Right renal cortex interstitium (tissue), 3 donors: ENCODE results near the gene GPR15. TPM values are rescaled to one million over a fixed set of nuclear protein-coding genes. Genes with fewer than 3 reads are reported as not detected.

Experiments used
- DNase-seq, 3 donors: peaks; one replicate each; pipeline ENCODE4 v3.0.0-alpha.2; 2013; ENCODE audit warnings: low read depth in 3 of 3, low spot score in 2 of 3
- polyA plus RNA-seq, 3 donors: library from polyadenylated mRNA; unstranded; fragments of 120-200 nt; gene quantifications; one replicate each; pipeline ENCODE4 v1.2.1, GENCODE V29; 2013; ENCODE audit not compliant: insufficient read length in 3 of 3

The GPR15 gene
- not detected for polyA plus RNA-seq

DNA sequence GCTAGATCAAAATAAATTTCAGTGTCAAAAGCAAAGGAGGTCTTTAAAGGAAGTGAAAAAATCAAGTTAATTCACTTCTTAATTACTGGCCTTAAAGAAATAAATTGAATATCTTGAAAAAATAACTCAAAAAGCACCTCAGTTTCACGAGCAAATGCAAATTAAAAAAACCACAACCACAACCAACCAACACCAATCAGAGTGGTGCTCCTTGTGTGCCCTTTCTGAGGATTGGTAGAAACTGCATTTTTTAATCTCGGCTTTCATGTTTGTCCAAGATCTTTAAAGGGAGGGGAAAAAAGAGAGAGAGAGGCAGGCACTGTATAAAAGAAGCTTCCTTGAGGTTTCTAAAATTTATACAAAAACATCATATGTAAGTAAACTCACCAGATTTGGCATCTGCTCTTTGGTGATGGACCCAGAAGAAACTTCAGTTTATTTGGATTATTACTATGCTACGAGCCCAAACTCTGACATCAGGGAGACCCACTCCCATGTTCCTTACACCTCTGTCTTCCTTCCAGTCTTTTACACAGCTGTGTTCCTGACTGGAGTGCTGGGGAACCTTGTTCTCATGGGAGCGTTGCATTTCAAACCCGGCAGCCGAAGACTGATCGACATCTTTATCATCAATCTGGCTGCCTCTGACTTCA, at the start of gene GPR15:
GPR15 (plus strand) TSS at position 357 of the 653 bp plus-strand sequence; CDS start at position 413, 56 bp downstream.
- DNase-seq, result no peak

- no peak for DNase-seq
These were observed 48.9 kb upstream of the GPR15 start for GRCh38 chr3:98482717-98483482.

GRCh38 chr3:98483626-98484025, 48.2 kb upstream of the GPR15 start:
- no peak for DNase-seq

GRCh38 chr3:98497381-98497780, 34.4 kb upstream of the GPR15 start, which contains the start of gene OR5K2:
Gene OR5K2, plus strand, starts transcription at chr3:98497681. Its CDS starts 0 bp downstream, at chr3:98497681.
- no peak for DNase-seq

DNA sequence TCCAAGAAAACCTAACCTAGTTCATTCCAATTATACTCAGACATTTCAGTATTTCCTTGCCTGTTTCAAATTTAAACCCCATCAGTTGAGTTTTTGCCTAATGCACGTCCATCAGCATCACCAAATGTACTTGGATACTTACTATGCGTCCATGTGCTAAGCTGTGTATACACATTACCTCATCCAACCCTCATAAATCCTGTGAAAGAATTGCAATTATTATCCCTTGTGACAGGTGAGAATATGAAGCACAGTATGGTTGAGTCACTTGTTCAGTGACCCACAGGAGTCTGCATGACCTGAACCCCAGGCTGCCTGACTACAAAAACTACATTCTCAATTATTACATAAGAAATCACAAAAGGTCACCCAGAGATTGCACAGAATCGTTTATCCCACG, 31.8 kb upstream of the GPR15 start:
- DNase-seq, result no peak

- no peak for DNase-seq
These were observed 30.5 kb upstream of the GPR15 start for GRCh38 chr3:98501270-98501669.

DNA sequence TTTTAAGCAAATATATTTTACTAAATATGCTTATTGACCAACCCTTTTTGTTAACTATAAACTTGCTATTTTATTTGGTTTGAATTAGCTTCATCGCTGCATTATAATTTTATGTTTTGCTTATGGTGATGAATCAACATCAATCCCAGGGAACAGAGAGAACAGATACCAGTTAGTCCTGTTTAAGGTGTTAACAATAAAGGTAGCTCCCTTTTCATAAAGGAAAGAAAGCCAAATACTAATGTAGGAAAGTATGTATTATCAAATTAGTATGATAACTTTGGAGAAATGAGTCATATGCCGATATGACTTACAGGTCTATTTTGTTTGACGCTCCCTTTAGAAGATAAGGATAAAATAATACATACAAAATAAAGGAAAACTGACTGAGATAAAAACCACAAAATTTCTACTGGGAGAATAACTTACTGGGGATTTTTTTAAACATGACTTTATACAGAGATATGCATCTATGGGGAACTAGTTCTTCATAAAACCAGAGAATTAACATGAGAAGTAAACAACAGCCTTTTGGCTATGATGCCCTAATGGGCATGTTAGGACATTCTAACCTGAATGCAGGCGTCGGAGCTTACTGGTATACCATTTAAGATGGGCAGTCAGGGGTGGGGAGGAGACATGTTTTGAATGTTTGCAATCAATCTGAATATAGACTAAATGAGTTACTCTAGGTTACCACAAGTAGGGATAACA, 29.8 kb upstream of the GPR15 start:
- DNase-seq, result no peak

GRCh38 chr3:98504539-98504938, 27.2 kb upstream of the GPR15 start:
- DNase-seq, result no peak

DNA sequence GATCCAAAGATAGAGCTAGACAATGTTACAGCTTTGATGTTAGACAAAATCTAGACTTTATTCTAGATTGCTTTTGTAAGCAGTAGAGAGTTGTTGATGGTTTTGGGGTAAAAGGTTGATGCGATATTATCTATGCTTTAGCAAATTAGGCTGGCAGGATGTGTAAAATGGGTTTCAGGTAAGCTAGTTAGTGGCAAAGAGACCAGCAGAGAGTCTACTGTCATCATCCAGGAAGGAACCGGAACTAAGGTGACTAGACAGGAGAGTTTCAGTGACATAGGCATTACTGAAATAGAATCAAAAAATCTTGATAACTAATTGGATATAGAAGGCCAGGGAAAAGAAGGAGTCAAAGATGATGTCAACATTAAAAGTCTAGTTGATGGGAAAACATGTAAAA, 23.2 kb upstream of the GPR15 start:
- DNase-seq, result no peak

- DNase-seq, result no peak
These were observed 19.2 kb upstream of the GPR15 start for GRCh38 chr3:98512576-98512975.

DNA sequence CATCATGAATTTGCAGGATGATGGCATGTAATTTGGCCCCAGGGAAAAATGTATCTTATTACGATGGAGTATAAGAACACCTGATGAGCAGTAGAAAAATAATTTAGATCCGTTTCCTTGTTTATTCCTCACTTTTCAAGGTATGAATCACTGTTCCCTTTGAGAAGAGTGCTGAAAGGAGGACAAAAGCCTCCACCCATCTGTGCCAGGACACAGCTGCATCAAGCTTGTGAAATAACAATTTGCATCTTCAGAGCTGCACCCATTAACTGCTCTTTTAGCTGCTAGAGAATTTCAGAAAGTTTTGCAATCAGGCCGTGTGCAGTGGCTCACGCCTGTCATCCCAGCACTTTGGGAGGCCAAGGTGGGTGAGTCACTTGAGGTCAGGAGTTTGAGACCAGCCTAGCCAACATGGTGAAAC, 18.7 kb upstream of the GPR15 start:
- no peak for DNase-seq

- no peak for DNase-seq
These were observed 18.0 kb upstream of the GPR15 start for GRCh38 chr3:98513736-98514135.

DNA sequence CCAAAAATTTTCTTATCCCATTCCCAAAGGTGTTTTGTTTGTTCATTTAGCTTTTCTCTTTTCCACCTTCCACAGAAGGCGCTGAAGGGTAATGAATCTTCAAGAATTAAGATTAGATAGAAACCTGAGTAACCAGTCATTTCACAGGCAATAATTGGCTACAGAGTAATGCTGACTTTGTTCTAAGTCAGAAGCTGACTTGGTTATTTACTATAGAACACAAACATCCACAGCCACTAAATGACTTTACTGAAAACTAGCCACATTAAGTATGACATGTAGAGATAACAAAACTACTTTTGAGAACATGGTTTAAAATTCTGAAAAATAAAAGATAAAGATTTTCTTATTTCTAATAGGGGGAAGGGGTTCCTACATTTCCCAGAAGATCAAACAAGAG, 16.8 kb upstream of the GPR15 start:
- no peak for DNase-seq

GRCh38 chr3:98518816-98519215, 13.0 kb upstream of the GPR15 start:
- no peak for DNase-seq

DNA sequence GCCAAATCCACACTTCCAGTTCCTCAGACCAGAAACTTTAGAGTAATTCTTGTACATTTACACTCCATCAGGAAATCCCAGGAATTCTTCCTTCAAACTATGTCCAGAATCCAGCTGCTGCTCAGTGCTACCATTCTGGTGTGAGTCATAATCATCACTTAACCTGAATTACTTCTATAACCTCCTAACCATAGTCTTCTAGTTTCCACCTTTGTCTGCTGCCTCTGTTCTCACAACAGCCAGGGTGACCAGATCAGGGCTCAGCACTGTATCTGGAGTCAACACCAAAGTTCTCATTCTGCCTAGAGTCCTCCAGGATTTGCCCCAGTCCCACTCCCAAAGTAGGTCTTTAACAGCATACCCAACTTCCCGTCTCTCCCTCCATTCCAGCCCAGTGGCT, 12.4 kb upstream of the GPR15 start:
- DNase-seq, result no peak

DNA sequence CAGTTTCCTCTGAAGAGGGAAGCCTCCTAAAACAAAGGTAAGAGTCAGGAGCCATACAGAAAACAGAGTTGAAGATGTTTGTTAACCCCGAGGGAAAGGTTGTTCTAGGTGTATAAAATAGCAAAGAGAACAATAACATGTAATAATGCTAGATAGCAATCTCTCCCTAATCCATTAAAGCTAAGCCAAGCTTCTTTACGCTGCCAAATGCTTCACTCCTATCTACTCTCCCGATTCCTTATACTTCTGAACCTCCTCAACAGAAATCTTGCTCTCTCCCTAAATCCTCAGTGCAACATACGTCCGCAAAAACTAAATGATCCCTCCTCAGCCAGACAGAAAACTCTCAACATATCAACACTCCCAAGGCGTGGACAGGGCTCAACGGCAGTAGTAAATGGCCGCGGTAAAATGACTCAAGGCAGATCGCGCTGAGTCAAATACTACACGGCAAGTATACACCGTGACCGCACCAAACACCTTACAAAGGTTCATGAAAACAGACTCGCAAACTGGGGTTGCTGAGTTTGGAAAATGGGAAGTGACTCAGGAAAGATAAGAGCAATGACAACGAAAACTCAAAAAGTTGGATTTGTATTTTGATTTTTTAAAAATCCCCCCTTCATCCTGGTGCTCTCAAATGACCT, 9.8 kb upstream of the GPR15 start:
- peak; percentile 36 to 47 (median 46) for DNase-seq

GRCh38 chr3:98522544-98523281, 9.1 kb upstream of the GPR15 start, which contains the start of gene CLDND1:
Gene CLDND1, minus strand, starts transcription at chr3:98522902. Its CDS starts 1,478 bp downstream, at chr3:98521424.
- DNase-seq, result peak; percentile 90 to 93 (median 93)

DNA sequence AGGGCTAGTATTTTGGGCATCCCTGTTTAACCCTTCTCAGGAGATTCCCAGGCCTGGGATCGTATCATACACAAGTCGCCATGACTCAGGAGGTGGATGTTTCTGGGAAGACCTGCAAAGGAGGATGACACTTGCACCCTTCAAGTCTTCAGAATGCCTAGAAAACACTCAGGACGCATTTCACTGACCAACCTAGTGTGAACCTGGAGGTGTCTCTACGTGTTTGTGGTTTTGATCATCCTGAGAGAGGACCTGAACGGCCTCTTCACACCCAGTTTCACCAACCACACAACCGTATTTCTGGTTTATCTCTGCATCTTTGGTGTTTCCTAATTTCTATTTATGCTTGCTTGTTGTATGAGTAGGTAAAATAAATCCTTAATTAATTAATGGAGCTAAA, 6.3 kb upstream of the GPR15 start:
- DNase-seq, result no peak

- DNase-seq, result no peak
These were observed 3.1 kb upstream of the GPR15 start for GRCh38 chr3:98528474-98529346.
